Left hindlimb (tissue), 1 donor: Measurements from ENCODE around the gene FOXO3.

Experiments
- DNase-seq: peaks from one replicate; pipeline ENCODE4 v3.0.0-alpha.2; 2018

FOXO3 gene

GRCh38 chr6:108576709-108577108, 16.0 kb downstream of the FOXO3 start:
- no peak for DNase-seq

- no peak for DNase-seq
Observed at GRCh38 chr6:108578166-108578565, 17.4 kb downstream of the FOXO3 start.

GRCh38 chr6:108578595-108579327, 18.0 kb downstream of the FOXO3 start:
- DNase-seq = no peak

- DNase-seq = no peak
Observed at GRCh38 chr6:108579328-108579721, 18.6 kb downstream of the FOXO3 start.

- no peak for DNase-seq
Observed at GRCh38 chr6:108580646-108581045, 19.9 kb downstream of the FOXO3 start.

- DNase-seq = no peak
Observed at GRCh38 chr6:108581237-108581931, 20.7 kb downstream of the FOXO3 start.

- DNase-seq = no peak
Observed at GRCh38 chr6:108581932-108582475, 21.3 kb downstream of the FOXO3 start.

- DNase-seq = no peak
Observed at GRCh38 chr6:108582618-108583017, 21.9 kb downstream of the FOXO3 start.

GRCh38 chr6:108584323-108584722, 23.6 kb downstream of the FOXO3 start:
- no peak for DNase-seq

GRCh38 chr6:108585359-108585758, 24.6 kb downstream of the FOXO3 start:
- no peak for DNase-seq

GRCh38 chr6:108585921-108586536, 25.3 kb downstream of the FOXO3 start:
- DNase-seq = no peak

GRCh38 chr6:108587258-108588059, 26.7 kb downstream of the FOXO3 start:
- no peak for DNase-seq

- DNase-seq = no peak
Observed at GRCh38 chr6:108588586-108588985, 27.9 kb downstream of the FOXO3 start.

- peak; percentile 69 for DNase-seq
Observed at GRCh38 chr6:108589244-108589791, 28.6 kb downstream of the FOXO3 start.

- DNase-seq = no peak
Observed at GRCh38 chr6:108591040-108591816, 30.5 kb downstream of the FOXO3 start.

GRCh38 chr6:108592371-108593337, 31.9 kb downstream of the FOXO3 start:
- DNase-seq = peak; percentile 50

GRCh38 chr6:108594151-108594550, 33.4 kb downstream of the FOXO3 start:
- DNase-seq = no peak

GRCh38 chr6:108594640-108595039, 33.9 kb downstream of the FOXO3 start:
- DNase-seq = no peak

- no peak for DNase-seq
Observed at GRCh38 chr6:108596956-108597355, 36.2 kb downstream of the FOXO3 start.

GRCh38 chr6:108597572-108598304, 37.0 kb downstream of the FOXO3 start:
- DNase-seq = no peak
